Right cardiac atrium (tissue), 5 donors: ENCODE measurements around the gene VASP. TPM values are rescaled to one million over a fixed set of nuclear protein-coding genes. Genes with fewer than 3 reads are reported as not detected.

Experiments used
- ATAC-seq, 2 donors: fragments of 200-7000 bp; cut with Tn5 transposase; one replicate each; pipeline versions ENCODE4 v1.8.0 to v1.9.1; 2020; ENCODE audit warnings: moderate library complexity in 2 of 2, mild to moderate bottlenecking in 1 of 2
- DNase-seq, 3 donors: peaks; one replicate each; pipeline ENCODE4 v3.0.0-alpha.2; 2020
- H3K27ac ChIP-seq: one replicate; pipeline ENCODE4 v1.5.1; 2013; ENCODE audit warnings: mild to moderate bottlenecking, low read length, control low read depth, moderate library complexity
- H3K27me3 ChIP-seq: one replicate; pipeline ENCODE4 v1.6.1; 2013; ENCODE audit not compliant: control insufficient read depth, insufficient read depth
- H3K4me1 ChIP-seq: one replicate; pipeline ENCODE4 v1.6.1; 2013; ENCODE audit warnings: low read length; ENCODE audit not compliant: control insufficient read depth, insufficient read depth
- H3K4me3 ChIP-seq: one replicate; pipeline ENCODE4 v1.5.1; 2013; ENCODE audit warnings: low read length, control low read depth
- H3K9me3 ChIP-seq: one replicate; pipeline ENCODE4 v1.6.1; 2013; ENCODE audit warnings: low read length; ENCODE audit not compliant: control insufficient read depth
- WGBS: extraction: QIAGEN DNeasy Blood & Tissue Kit; methylation state at CpG from one replicate; pipeline ENCODE4 v1.1.7; 2013; 5-methylcytosine and 5-hydroxymethylcytosine counted together
- intact Hi-C, 4 donors: fragments of 100-400 bp; cut with DNase I; formaldehyde crosslinking; loops; one replicate each; pipeline versions ENCODE4 v1.11.0 to v1.14.0; 2022 to 2023
- polyA plus RNA-seq: library from polyadenylated mRNA; stranded (reverse); fragments of 200-250 nt; gene quantifications from one replicate; pipeline ENCODE4 v1.2.3, GENCODE V29; 2013
- total RNA-seq, 4 donors: library from RNA; stranded (reverse); fragmentation: NEBNext Ultra II Directional; extraction: Animal tissue kit (Norgen Biotek cat#: 25700); gene quantifications; one replicate each; pipeline ENCODE4 v1.2.1, GENCODE V29; 2021
- donor health status: healthy with polysubstance abuse.
- donor health status: DM: no; HTN: yes; CAD: no.
- donor health status: DM: no; HTN: no; CAD: no.
- donor health status: DM: no; HTN: yes; CAD: no; lungs with severe emphysema.
- donor health status: DM: yes; HTN: yes; CAD: no.

VASP gene
- total and polyA plus RNA-seq, 5 donors, result 42.2 to 85.4 (median 45.9) TPM

DNA sequence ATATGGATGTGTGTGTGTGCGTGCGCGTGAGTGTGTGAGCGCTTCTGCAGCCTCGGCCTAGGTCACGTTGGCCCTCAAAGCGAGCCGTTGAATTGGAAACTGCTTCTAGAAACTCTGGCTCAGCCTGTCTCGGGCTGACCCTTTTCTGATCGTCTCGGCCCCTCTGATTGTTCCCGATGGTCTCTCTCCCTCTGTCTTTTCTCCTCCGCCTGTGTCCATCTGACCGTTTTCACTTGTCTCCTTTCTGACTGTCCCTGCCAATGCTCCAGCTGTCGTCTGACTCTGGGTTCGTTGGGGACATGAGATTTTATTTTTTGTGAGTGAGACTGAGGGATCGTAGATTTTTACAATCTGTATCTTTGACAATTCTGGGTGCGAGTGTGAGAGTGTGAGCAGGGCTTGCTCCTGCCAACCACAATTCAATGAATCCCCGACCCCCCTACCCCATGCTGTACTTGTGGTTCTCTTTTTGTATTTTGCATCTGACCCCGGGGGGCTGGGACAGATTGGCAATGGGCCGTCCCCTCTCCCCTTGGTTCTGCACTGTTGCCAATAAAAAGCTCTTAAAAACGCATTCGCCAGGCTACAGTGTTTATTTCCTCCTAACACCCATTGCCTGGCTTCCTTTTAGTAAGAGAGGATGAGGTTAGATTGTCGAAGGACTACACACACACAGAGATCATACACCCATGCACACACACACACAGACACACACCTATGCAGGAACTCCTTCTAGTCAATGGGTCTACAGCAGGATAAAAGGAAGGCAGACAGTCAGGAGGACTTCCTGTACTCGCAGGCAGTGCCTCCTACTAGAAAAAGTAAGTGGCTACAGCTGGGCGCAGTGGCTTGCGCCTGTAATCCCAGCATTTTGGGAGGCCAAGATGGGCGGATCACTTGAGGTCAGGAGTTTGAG is 32.4 kb upstream of the VASP start:
- Histone ChIP-seq H3K9me3 (no peaks in the 10 kb centered on the region), H3K4me3 (no peak overlapping the region), H3K27me3 (no peaks in the 10 kb centered on the region), H3K4me1 (no peaks in the 10 kb centered on the region), H3K27ac (no peak overlapping the region)
- DNase-seq (no peak), ATAC-seq (no peak)
- intact Hi-C loops, result no loop called here
- 60% methylated on average over 28 of the region's 28 CpGs for WGBS

DNA sequence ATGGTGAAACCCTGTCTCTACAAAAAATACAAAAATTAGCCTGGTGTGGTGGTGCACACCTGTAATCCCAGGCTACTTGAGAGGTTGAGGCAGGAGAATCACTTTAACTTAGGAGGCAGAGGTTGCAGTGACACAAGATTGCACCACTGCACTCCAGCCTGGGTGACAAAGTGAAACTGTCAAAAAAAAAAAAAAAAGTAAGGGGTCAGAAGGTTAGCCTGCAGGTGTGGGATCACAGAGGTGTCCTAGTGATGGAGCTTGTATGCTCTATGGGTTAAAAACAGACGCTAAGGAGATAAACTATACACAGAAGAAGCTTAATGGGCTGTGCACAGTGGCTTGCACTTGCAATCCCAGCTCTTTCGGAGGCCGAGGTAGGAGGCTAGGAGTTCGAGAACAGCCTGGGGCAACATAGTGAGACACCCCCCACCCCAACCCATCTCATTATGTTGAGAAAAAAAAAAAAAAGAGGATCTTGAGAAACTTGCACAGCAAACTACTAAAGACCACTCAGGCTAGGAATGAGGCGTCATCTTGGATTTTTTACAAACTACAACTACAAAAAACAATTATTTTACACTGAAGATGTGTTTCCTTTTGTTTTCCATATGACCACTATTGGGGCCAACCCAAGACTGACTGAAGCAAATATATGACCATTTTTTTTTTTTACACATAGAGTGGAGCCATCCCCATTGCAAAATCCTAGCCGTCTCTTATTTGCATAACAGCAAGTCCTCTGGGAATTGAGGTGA is 31.6 kb upstream of the VASP start:
- H3K27me3 ChIP-seq, result no peaks in the 10 kb centered on the region

DNA sequence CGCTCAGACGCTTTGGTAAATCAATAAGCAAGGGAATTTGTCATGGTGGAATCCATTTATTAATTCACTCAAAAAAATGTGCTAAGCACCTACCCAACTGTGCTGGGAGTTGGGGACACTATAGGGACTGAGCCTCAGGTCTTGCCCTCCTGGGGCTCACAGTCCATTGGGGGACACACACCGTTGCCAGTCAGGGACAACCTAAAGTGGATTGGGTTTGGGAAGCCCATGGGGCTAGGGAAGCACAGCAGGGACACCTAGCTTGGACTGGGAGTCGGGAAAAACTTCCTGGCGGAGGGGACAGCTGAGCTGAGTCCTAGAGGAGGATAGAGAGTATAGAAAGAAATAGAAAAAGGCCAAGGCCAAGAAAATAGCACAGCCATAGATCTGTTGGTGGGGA is 31.0 kb upstream of the VASP start:
- H3K27ac ChIP-seq, result no peak overlapping the region
- intact Hi-C loops, result no loop called here
- WGBS, result 54% methylated on average over 5 of the region's 5 CpGs
- no peaks in the 10 kb centered on the region for H3K27me3 ChIP-seq
- no peaks in the 10 kb centered on the region for H3K4me1 ChIP-seq
- H3K4me3 ChIP-seq, result no peak overlapping the region
- no peaks in the 10 kb centered on the region for H3K9me3 ChIP-seq
- ATAC-seq, result no peak
- no peak for DNase-seq

More for the DNA sequence above, 31.6 kb upstream of the VASP start:
- ATAC-seq (no peak), DNase-seq (no peak)
- no peaks in the 10 kb centered on the region for H3K4me1 ChIP-seq
- no peak overlapping the region for H3K4me3 ChIP-seq
- H3K27ac ChIP-seq, result no peak overlapping the region
- 74% methylated on average over 6 of the region's 6 CpGs for WGBS
- intact Hi-C loops, result no loop called here
- no peaks in the 10 kb centered on the region for H3K9me3 ChIP-seq

DNA sequence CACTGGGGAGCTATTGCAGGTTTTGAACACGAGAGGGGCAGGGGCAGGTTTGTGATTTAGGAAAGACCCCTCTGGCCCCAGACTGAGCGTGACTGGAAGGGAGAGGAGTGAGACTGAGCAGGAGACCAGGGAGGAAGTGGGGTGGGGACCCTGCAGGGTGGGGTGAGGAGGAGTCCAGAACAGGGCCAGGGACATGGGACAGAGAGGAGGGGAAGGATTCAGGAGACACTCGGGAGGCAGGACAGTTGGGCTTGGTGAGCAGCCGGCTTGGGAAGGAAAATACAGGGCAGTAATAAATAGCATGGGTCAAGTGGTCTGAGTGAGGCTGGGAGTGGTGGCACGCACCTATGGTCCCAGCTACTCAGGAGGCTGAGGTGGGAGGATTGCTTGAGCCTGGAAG is 30.1 kb upstream of the VASP start:
- intact Hi-C loops, result no loop called here
- Histone ChIP-seq H3K4me1 (no peaks in the 10 kb centered on the region), H3K27ac (no peak overlapping the region), H3K4me3 (no peak overlapping the region), H3K9me3 (no peaks in the 10 kb centered on the region), H3K27me3 (no peaks in the 10 kb centered on the region)
- ATAC-seq (no peak), DNase-seq (no peak)
- 29% methylated on average over 5 of the region's 5 CpGs for WGBS

DNA sequence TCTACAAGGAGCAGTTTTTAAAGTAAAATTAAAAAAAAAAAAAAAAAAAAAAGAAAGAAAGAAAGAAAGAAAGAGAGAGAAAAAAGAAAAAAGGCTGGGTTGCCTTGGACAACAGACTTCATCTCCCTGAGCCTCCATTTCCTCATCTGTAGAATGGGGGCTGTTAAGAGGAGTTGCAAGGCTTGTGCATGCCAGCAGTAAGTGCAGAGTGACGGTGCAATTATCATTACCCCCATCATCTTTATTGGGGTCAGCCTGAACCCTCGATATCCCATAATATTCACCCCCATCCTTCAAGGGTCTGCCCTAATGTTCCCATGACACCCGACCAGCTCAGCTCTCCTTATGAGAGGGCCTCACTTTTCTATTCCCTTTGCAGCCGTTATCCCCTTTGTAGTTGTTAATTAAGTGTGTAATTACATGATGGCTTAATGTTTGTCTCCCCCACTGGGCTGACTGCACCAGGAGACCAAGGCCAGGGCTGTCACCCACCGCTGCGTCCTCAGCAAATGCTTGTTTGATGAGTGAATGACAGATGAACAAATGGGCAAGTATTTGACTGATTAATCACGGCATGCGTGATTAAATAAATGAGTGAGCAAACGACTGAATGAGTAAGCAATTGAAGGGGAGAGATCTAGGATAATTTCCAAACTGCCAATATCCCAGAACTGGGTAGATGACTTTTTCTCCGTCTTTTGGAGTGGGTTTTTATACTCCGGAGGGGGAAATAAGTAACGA is 29.4 kb upstream of the VASP start:
- WGBS, result 6% methylated on average over 12 of the region's 12 CpGs
- ATAC-seq, result no peak

DNA sequence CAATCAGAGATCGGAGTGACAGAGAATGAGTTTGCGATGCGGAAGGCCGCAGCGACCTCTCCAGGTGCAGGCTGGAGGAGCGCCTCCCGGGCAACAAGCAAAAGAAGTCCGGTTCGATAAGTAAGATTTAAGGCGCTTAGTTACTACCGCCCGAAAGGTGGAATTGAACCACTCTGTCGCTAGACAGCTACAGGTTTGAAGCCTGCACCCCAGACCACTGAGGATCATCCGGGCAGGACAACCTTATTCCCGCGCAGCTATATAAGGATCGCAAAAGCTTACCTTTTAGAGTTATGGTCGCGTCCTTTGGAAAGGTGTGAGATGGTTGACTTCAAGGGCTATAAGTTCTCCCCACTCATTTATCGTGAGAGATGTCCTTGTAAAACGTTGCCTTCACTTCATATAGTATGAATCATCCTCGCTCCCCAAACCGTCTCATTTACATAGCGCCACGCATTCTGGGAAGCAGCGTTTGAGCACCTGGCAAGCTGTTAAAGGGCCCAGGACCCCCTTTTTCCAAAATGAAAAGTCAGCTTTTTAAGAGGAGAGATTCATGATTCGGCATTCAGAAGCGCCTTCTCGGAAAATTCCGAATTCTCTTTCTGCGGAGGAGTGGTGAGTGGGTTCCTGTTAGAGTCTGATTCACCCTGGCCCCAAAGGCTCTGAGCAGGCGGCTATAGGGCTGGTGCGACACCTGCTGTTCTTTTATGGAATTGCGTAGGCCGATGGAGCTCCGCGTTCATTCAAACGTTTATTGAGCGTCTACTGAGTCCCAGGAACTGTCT is 28.6 kb upstream of the VASP start:
- DNase-seq (peak; percentile 78 to 91 (median 89)), ATAC-seq (peak; percentile 95 to 96)
- Histone ChIP-seq H3K27me3 (no peaks in the 10 kb centered on the region), H3K27ac (peak overlapping the region; percentile 94), H3K4me1 (no peaks in the 10 kb centered on the region), H3K4me3 (peak overlapping the region; percentile 67), H3K9me3 (no peaks in the 10 kb centered on the region)
- intact Hi-C loops, result loop anchor here (1.0 to 2.0 kb wide), 3 partner anchors 39 to 48 kb away; no protein-coding TSS in a partner anchor
- whole genome bisulfite sequencing, result under 1% methylated on average over 39 of the region's 39 CpGs

More for the DNA sequence above, 29.4 kb upstream of the VASP start:
- no peaks in the 10 kb centered on the region for H3K27me3 ChIP-seq
- no peaks in the 10 kb centered on the region for H3K4me1 ChIP-seq
- H3K27ac ChIP-seq, result peak overlapping the region; percentile 94
- peak overlapping the region; percentile 67 for H3K4me3 ChIP-seq
- intact Hi-C loops, result loop anchor here (2.0 kb wide), 2 partner anchors 39 to 47 kb away; no protein-coding TSS in a partner anchor
- H3K9me3 ChIP-seq, result no peaks in the 10 kb centered on the region
- DNase-seq, result no peak

DNA sequence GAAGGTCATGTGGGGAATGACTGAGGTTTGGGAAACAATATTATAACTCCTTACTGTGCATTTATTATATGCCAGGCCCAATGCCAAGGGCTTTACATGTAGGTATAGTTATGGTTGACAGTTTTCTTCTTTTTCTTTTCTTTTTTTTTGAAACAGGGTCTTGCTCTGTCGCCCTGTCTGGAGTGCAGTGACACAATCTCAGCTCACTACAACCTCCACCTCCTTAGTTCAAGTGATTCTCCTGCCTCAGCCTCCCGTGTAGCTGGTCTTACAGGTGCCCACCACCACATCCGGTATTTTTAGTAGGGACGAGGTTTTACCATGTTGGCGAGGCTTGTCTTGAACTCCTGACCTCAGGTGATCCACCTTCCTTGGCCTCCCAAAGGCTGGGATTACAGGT is 24.2 kb upstream of the VASP start:
- no peaks in the 10 kb centered on the region for H3K27me3 ChIP-seq
- WGBS, result 91% methylated on average over 5 of the region's 5 CpGs
- ATAC-seq (no peak), DNase-seq (no peak)
- no peak overlapping the region for H3K27ac ChIP-seq
- H3K9me3 ChIP-seq, result no peaks in the 10 kb centered on the region
- H3K4me1 ChIP-seq, result no peaks in the 10 kb centered on the region
- no peak overlapping the region for H3K4me3 ChIP-seq
- intact Hi-C loops, result no loop called here

DNA sequence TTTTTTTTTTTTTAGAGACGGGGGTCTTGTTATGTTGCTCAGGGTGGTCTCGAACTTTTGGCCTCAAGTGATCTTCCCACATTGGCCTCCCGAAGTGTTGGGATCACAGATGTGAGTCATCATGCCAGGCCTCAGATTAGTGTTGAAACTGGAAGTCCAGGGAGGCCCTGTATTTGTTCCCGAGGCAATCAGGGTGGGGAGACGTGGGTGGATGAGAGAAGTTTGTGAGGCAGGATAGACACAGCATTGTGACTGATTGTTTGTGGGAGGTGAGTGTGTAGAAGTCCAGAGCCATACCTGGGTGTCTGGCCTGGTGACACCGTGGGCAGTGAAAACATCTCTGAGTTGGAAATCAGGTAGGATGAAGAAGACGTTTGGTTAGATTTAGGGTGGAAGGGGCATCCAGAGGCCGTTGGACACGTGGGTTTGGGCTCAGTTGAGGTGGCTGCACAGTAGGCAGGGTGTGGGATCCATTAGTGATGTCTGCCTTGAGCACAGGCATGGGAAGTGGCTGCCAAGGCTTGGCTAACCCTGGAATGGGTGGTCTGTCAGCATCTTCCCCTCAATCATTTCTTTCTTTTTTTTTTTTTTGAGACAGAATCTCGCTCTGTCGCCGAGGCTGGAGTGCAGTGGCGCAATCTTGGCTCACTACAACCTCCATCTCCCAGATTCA is 22.9 kb upstream of the VASP start:
- no peaks in the 10 kb centered on the region for H3K9me3 ChIP-seq
- 76% methylated on average over 13 of the region's 13 CpGs for WGBS
- no peak for DNase-seq
- no peaks in the 10 kb centered on the region for H3K27me3 ChIP-seq
- no peak overlapping the region for H3K4me3 ChIP-seq
- no peak overlapping the region for H3K27ac ChIP-seq
- no peak for ATAC-seq
- H3K4me1 ChIP-seq, result no peaks in the 10 kb centered on the region
- intact Hi-C loops, result no loop called here

DNA sequence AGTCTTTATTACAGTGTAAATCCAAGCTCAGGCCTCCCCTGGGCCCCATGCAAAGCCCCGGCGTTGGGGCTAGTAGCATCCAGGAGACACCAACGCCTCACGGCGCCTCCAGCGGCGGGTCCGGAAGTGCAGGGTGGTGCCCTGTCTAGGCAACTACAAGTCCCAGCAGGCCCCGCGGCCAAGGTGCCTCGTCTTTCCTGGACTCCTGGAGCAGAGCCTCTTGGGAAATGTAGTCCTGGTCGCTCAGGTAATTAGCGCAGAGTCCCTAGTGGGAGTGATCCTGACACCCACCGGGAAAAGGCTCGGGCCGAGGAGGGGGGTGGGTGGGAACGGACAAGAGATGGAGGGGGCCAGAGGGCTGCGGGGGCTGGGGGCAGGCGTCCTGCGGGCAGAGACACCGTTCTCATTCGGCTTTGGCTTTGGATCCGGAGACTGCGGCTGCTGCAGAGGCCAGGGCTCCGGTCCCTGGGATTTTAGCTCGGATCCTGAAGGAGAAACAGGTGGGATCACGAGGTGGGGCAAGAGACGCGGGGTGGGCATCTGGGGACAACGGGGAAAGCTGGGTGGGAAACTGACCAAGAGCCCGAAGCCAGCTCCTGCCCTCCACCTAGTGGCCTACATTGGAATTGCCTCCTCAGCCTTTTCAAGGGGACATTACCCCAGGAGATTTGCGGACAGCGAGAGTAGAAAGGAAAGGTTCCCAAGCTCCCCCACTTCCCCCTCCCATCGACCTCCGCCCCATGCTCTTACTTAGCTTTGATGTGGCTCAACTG is 21.8 kb upstream of the VASP start:
- Histone ChIP-seq H3K4me3 (peak overlapping the region; percentile 88), H3K27me3 (no peaks in the 10 kb centered on the region), H3K27ac (peak overlapping the region; percentile 72), H3K4me1 (no peaks in the 10 kb centered on the region), H3K9me3 (no peaks in the 10 kb centered on the region)
- under 1% methylated on average over 35 of the region's 35 CpGs for WGBS
- intact Hi-C loops, result no loop called here
- DNase-seq (peak; percentile 99 to 100 (median 99)), ATAC-seq (peak; percentile 98)
